RWPE2 (cell line): ENCODE results near the gene PCDHB5.
"Not testable (repeated sequence)": the region's sequence is repeated elsewhere in the genome, so short reads cannot be mapped to it uniquely, and the experiment has no call there.

Experiments
- ATAC-seq: fragments of 200-7000 bp; cut with Tn5 transposase; 3 replicates; pipeline ENCODE4 v1.9.1; 2021; ENCODE audit warnings: low read depth
- DNase-seq: peaks from one replicate; pipeline ENCODE4 v3.0.0-alpha.2; 2020; ENCODE audit warnings: low spot score
- H3K27ac ChIP-seq: fragments of 450-650 bp; 2 replicates; pipeline ENCODE4 v1.5.1; 2017; ENCODE audit warnings: mild to moderate bottlenecking; ENCODE audit not compliant: poor library complexity, severe bottlenecking
- H3K27me3 ChIP-seq: fragments of 250-450 bp; sonication (Bioruptor Pico); 2 replicates; pipeline ENCODE4 v1.5.1; 2021; ENCODE audit warnings: mild to moderate bottlenecking, moderate library complexity; ENCODE audit not compliant: insufficient read depth, poor library complexity, severe bottlenecking
- H3K36me3 ChIP-seq: fragments of 250-450 bp; sonication (Bioruptor Pico); 2 replicates; pipeline ENCODE4 v1.5.1; 2020; ENCODE audit warnings: low read depth, mild to moderate bottlenecking, moderate library complexity
- H3K4me1 ChIP-seq: fragments of 250-450 bp; sonication (Bioruptor Pico); 2 replicates; pipeline ENCODE4 v1.5.1; 2021; ENCODE audit warnings: mild to moderate bottlenecking, moderate library complexity; ENCODE audit not compliant: insufficient read depth, poor library complexity, severe bottlenecking
- H3K4me3 ChIP-seq: fragments of 250-450 bp; sonication (Bioruptor Pico); 2 replicates; pipeline ENCODE4 v1.5.1; 2021; ENCODE audit warnings: mild to moderate bottlenecking, moderate library complexity; ENCODE audit not compliant: severe bottlenecking
- H3K9me3 ChIP-seq: fragments of 250-450 bp; sonication (Bioruptor Pico); 2 replicates; pipeline ENCODE4 v1.5.1; 2021; ENCODE audit warnings: mild to moderate bottlenecking, moderate library complexity; ENCODE audit not compliant: severe bottlenecking
- CTCF ChIP-seq: fragments of 450-650 bp; IDR thresholded peaks from one replicate; pipeline ENCODE4 v1.5.1; 2017; ENCODE audit warnings: mild to moderate bottlenecking, moderate library complexity; ENCODE audit not compliant: poor library complexity, severe bottlenecking

The PCDHB5 gene

GRCh38 chr5:141149812-141150211 lies 14.8 kb downstream of the PCDHB5 start, which contains the start of gene PCDHB6:
Gene PCDHB6 (plus strand): TSS chr5:141150057. CDS start chr5:141150258, 201 bp downstream.
- TF ChIP-seq CTCF: peak; percentile 64
- DNase-seq (no peak), ATAC-seq (0 out of 3 replicates have a peak, but pooled peaks have one; percentile 23)
- Histone ChIP-seq H3K27me3 (peaks cover 72% of the 10 kb centered on the region), H3K36me3 (no peaks in the 10 kb centered on the region), H3K27ac (no peak within 1 kb of the TSS), H3K4me1 (no peaks in the 10 kb centered on the region), H3K9me3 (peaks cover 2% of the 10 kb centered on the region), H3K4me3 (no peak within 1 kb of the TSS)

DNA sequence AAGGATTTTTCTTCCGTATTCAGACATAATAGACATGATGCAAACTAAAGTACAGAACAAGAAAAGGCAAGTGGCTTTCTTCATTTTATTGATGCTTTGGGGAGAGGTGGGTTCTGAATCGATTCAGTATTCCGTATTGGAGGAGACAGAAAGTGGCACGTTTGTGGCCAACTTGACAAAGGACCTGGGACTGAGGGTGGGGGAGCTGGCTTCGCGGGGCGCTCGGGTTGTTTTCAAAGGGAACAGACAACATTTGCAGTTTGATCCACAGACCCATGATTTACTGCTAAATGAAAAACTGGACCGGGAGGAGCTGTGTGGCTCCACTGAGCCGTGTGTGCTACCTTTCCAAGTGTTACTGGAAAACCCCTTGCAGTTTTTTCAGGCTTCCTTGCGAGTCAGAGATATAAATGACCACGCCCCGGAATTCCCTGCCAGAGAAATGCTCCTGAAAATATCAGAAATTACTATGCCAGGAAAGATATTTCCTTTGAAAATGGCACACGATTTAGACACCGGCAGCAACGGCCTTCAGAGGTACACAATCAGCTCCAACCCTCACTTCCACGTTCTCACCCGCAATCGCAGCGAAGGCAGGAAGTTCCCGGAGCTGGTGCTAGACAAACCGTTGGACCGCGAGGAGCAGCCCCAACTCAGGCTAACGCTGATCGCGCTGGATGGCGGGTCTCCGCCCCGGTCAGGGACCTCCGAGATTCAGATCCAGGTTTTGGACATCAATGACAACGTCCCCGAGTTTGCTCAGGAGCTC lies 15.4 kb downstream of the PCDHB5 start:
- ATAC-seq (no peak; the same call in 2 of the 3 replicates), DNase-seq (no peak)
- no peak for TF ChIP-seq CTCF
- peaks cover 2% of the 10 kb centered on the region for H3K9me3 ChIP-seq
- peaks cover 70% of the 10 kb centered on the region for H3K27me3 ChIP-seq
- H3K27ac ChIP-seq: no peak overlapping the region
- H3K4me3 ChIP-seq: no peak overlapping the region
- H3K36me3 ChIP-seq: no peaks in the 10 kb centered on the region
- no peaks in the 10 kb centered on the region for H3K4me1 ChIP-seq

GRCh38 chr5:141150993-141151325 lies 16.0 kb downstream of the PCDHB5 start:
- Histone ChIP-seq H3K36me3 (no peaks in the 10 kb centered on the region), H3K27me3 (peaks cover 72% of the 10 kb centered on the region), H3K4me1 (no peaks in the 10 kb centered on the region), H3K9me3 (peaks cover 2% of the 10 kb centered on the region), H3K27ac (no peak overlapping the region), H3K4me3 (no peak overlapping the region)
- TF ChIP-seq CTCF: no peak
- ATAC-seq (no peak), DNase-seq (no peak)

GRCh38 chr5:141151632-141152031 lies 16.6 kb downstream of the PCDHB5 start:
- H3K27ac ChIP-seq, DNase-seq: not testable (repeated sequence)
- H3K27me3 ChIP-seq: peaks cover 72% of the 10 kb centered on the region

DNA sequence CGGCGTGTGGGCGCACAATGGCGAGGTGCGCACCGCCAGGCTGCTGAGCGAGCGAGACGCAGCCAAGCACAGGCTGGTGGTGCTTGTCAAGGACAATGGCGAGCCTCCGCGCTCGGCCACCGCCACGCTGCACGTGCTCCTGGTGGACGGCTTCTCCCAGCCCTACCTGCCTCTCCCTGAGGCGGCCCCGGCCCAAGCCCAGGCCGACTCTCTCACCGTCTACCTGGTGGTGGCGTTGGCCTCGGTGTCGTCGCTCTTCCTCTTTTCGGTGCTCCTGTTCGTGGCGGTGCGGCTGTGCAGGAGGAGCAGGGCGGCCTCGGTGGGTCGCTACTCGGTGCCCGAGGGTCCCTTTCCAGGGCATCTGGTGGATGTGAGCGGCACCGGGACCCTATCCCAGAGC lies 17.1 kb downstream of the PCDHB5 start:
- H3K27ac ChIP-seq, DNase-seq, H3K4me3 ChIP-seq, H3K4me1 ChIP-seq, H3K9me3 ChIP-seq, H3K36me3 ChIP-seq, ATAC-seq: not testable (repeated sequence)
- H3K27me3 ChIP-seq: peaks cover 71% of the 10 kb centered on the region

More at GRCh38 chr5:141151632-141152031, 16.6 kb downstream of the PCDHB5 start:
- not testable (repeated sequence) for H3K9me3 ChIP-seq, ATAC-seq, H3K4me3 ChIP-seq, H3K36me3 ChIP-seq, H3K4me1 ChIP-seq
